DOHH2 (cell line): Measurements from ENCODE around the gene KCNS1.

Experiments used
- H3F3A ChIP-seq: fragments of 200-600 bp; sonication (generic), shearing (Covaris generic); 2 replicates; pipeline ENCODE4 v1.6.0; 2016; ENCODE audit warnings: antibody characterized with exemption, mild to moderate bottlenecking; ENCODE audit not compliant: control insufficient read depth, insufficient read depth
- H3K27ac ChIP-seq: fragments of 200-600 bp; sonication (generic); 2 replicates; pipeline ENCODE4 v1.5.1; 2014; ENCODE audit warnings: low read depth, mild to moderate bottlenecking, low read length, moderate library complexity
- H3K27me3 ChIP-seq: fragments of 200-600 bp; sonication (generic); 2 replicates; pipeline ENCODE4 v1.6.1; 2014; ENCODE audit warnings: mild to moderate bottlenecking, low read length, mixed read lengths; ENCODE audit not compliant: control insufficient read depth
- H3K36me3 ChIP-seq: fragments of 200-600 bp; sonication (generic); 2 replicates; pipeline ENCODE4 v1.6.1; 2014; ENCODE audit warnings: mild to moderate bottlenecking, low read length, moderate library complexity, mixed read lengths; ENCODE audit not compliant: control insufficient read depth
- H3K4me1 ChIP-seq: fragments of 200-600 bp; sonication (generic); 2 replicates; pipeline ENCODE4 v1.6.1; 2014; ENCODE audit warnings: mild to moderate bottlenecking, low read length, mixed read lengths; ENCODE audit not compliant: control insufficient read depth
- H3K4me2 ChIP-seq: fragments of 200-600 bp; sonication (generic); 2 replicates; pipeline ENCODE4 v1.6.0; 2014; ENCODE audit warnings: mild to moderate bottlenecking, low read length, moderate library complexity
- H3K4me3 ChIP-seq: fragments of 200-600 bp; sonication (generic); 2 replicates; pipeline ENCODE4 v1.5.1; 2014; ENCODE audit warnings: mild to moderate bottlenecking, low read length, mixed read lengths
- H3K79me2 ChIP-seq: fragments of 200-600 bp; sonication (generic); 2 replicates; pipeline ENCODE4 v1.6.1; 2014; ENCODE audit warnings: mild to moderate bottlenecking, low read length, mixed read lengths; ENCODE audit not compliant: control insufficient read depth
- H3K9me2 ChIP-seq: fragments of 200-600 bp; sonication (generic); replicated peaks from 2 replicates; pipeline ENCODE4 v1.6.1; 2014; ENCODE audit warnings: mild to moderate bottlenecking, low read length, mixed read lengths; ENCODE audit not compliant: control insufficient read depth
- H3K9me3 ChIP-seq: fragments of 200-600 bp; sonication (generic); 2 replicates; pipeline ENCODE4 v1.6.1; 2014; ENCODE audit warnings: antibody characterized with exemption, low read length, mixed read lengths; ENCODE audit not compliant: control insufficient read depth, insufficient read depth
- H4K20me1 ChIP-seq: fragments of 200-600 bp; sonication (generic); 2 replicates; pipeline ENCODE4 v1.6.0; 2014; ENCODE audit warnings: low read depth, mild to moderate bottlenecking, antibody characterized with exemption, low read length, moderate library complexity; ENCODE audit not compliant: control insufficient read depth, insufficient read depth
- EZH2phosphoT487 ChIP-seq: fragments of 200-600 bp; sonication (generic); IDR thresholded peaks from 2 replicates; pipeline ENCODE4 v1.6.1; 2017; ENCODE audit warnings: borderline replicate concordance, mild to moderate bottlenecking, antibody characterized with exemption, low read length, moderate library complexity, mixed read lengths
- TF ChIP-seq, protein P1 (sequence below): fragments of 200-600 bp; sonication (generic); IDR thresholded peaks from one replicate; pipeline ENCODE4 v1.5.1; 2014; ENCODE audit warnings: antibody characterized with exemption, mild to moderate bottlenecking, low read depth, low read length; ENCODE audit not compliant: poor library complexity, severe bottlenecking

KCNS1 gene

DNA sequence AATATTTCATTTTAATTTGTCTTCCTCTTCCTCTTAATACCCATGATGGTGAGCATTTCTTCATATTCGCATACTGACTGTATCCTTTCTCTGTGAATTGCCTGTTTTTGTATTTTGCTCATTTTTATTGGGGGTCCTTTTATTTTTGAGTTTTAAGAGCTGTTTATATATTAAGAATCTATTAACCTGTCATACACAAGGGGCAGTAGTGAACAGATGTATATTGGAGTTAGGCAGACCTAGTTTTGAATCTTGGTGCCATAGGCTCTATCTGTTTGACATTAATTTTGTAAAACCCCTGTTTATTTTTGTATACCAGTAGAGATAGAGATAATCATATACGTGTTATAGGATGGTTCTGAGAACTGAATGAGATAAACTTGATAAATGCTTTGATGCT lies 17.1 kb upstream of the KCNS1 start:
- Histone ChIP-seq H3K9me2 (no peaks in the 10 kb centered on the region), H3K27me3 (peaks cover 28% of the 10 kb centered on the region), H3K79me2 (no peaks in the 10 kb centered on the region), H4K20me1 (no peaks in the 10 kb centered on the region), H3K4me1 (no peaks in the 10 kb centered on the region), H3F3A (no peaks in the 10 kb centered on the region), H3K9me3 (no peaks in the 10 kb centered on the region), H3K36me3 (no peaks in the 10 kb centered on the region), H3K4me2 (no peak overlapping the region), H3K4me3 (no peak overlapping the region), H3K27ac (no peak overlapping the region)
- TF ChIP-seq, protein P1, sequence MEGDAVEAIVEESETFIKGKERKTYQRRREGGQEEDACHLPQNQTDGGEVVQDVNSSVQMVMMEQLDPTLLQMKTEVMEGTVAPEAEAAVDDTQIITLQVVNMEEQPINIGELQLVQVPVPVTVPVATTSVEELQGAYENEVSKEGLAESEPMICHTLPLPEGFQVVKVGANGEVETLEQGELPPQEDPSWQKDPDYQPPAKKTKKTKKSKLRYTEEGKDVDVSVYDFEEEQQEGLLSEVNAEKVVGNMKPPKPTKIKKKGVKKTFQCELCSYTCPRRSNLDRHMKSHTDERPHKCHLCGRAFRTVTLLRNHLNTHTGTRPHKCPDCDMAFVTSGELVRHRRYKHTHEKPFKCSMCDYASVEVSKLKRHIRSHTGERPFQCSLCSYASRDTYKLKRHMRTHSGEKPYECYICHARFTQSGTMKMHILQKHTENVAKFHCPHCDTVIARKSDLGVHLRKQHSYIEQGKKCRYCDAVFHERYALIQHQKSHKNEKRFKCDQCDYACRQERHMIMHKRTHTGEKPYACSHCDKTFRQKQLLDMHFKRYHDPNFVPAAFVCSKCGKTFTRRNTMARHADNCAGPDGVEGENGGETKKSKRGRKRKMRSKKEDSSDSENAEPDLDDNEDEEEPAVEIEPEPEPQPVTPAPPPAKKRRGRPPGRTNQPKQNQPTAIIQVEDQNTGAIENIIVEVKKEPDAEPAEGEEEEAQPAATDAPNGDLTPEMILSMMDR = peak; percentile 14
- no peak for TF ChIP-seq EZH2phosphoT487

DNA sequence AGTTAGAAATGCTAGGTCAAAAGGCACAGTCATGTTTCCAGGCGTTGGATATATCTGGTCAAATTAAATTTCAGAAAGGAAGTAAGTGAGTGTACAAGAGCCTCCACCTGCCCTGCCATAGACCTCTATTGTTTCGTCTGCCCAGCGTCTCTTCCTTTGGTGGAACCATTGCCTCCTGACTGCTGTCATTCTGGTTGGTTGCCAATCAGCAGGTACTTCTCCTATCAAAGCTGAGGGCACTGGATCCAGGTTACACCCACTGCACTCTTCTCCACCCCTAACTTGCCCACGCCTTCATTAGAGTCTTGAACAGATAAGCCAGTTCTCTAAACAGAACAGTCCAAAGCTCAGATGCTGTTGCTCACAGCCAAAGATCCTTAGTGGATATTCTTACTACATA lies 16.7 kb upstream of the KCNS1 start:
- Histone ChIP-seq H3K79me2 (no peaks in the 10 kb centered on the region), H3K4me3 (no peak overlapping the region), H3F3A (no peaks in the 10 kb centered on the region), H3K36me3 (no peaks in the 10 kb centered on the region), H3K9me2 (no peaks in the 10 kb centered on the region), H3K27me3 (peaks cover 28% of the 10 kb centered on the region), H3K9me3 (no peaks in the 10 kb centered on the region), H3K27ac (no peak overlapping the region), H3K4me2 (no peak overlapping the region), H3K4me1 (no peaks in the 10 kb centered on the region), H4K20me1 (no peaks in the 10 kb centered on the region)
- TF ChIP-seq, protein P1 = peak; percentile 8
- TF ChIP-seq EZH2phosphoT487 = no peak

DNA sequence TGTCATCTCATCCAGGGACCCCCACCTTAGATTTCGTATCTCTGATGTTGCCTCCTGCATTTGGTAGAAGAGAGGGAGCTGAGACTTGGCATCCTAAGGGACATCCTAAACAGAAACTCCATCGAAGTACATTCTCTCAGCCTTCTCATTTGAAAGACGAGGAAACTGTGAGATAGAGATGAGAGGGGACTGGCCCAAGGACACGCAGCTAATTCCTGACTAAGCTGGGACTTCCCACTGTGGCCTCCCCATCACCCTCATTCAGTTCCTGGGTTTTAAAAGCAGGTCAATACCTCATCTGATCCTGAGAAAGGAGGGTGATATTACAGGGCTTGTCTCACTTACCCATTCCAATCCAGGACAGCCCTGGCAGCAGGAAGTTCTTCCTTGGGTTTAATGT lies 14.9 kb upstream of the KCNS1 start:
- Histone ChIP-seq H3K27me3 (peaks cover 25% of the 10 kb centered on the region), H3K4me2 (no peak overlapping the region), H3K4me3 (no peak overlapping the region), H3K9me2 (no peaks in the 10 kb centered on the region), H3K27ac (no peak overlapping the region), H3K4me1 (peaks cover 3% of the 10 kb centered on the region; the same call in 1 of the 2 replicates), H3K36me3 (no peaks in the 10 kb centered on the region), H4K20me1 (no peaks in the 10 kb centered on the region), H3K79me2 (no peaks in the 10 kb centered on the region), H3K9me3 (no peaks in the 10 kb centered on the region), H3F3A (no peaks in the 10 kb centered on the region)
- TF ChIP-seq, protein P1 = no peak
- no peak for TF ChIP-seq EZH2phosphoT487

DNA sequence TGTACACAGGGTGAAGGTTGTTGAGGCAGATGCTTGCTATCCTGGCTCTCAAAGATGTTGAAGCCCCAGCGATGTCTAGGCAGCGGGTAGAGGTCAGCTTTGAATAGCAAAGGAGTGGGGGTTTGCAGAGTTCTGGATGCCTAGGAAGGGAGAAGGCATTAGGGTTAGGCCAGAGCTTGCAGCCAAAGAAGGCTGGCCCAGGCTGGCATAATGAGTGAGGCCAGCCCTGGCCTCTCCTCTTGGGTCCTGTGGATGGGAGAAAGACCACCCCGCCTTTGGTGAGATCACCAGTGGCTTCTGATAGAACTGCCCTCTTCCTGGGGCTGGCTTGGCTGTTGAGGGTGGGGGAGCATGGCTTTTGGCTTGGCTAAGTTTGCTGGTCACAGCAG lies 14.5 kb upstream of the KCNS1 start:
- no peaks in the 10 kb centered on the region for H3K9me3 ChIP-seq
- H3K4me2 ChIP-seq = no peak overlapping the region
- no peak overlapping the region for H3K27ac ChIP-seq
- no peaks in the 10 kb centered on the region for H3K9me2 ChIP-seq
- peaks cover 3% of the 10 kb centered on the region; the same call in 1 of the 2 replicates for H3K4me1 ChIP-seq
- H4K20me1 ChIP-seq = no peaks in the 10 kb centered on the region
- no peak for TF ChIP-seq EZH2phosphoT487
- TF ChIP-seq, protein P1 = no peak
- H3K27me3 ChIP-seq = peaks cover 25% of the 10 kb centered on the region
- no peak overlapping the region for H3K4me3 ChIP-seq
- H3F3A ChIP-seq = no peaks in the 10 kb centered on the region
- no peaks in the 10 kb centered on the region for H3K36me3 ChIP-seq
- H3K79me2 ChIP-seq = no peaks in the 10 kb centered on the region
